Measurements from ENCODE around the gene CPTP.
A peak's percentile ranks its signal among the peaks of the same experiment; 100 is the strongest.

CPTP gene

GRCh38 chr1:1371364-1371745 is 46.8 kb downstream of the CPTP start:
- Histone ChIP-seq H3K27me3 (ENCODE audit: low read length) (no peaks in the 10 kb centered on the region), H3K79me2 (ENCODE audit: insufficient read depth, low read length) (peaks cover 18% of the 10 kb centered on the region), H3K4me2 (ENCODE audit: low read depth, low read length, poor library complexity, severe bottlenecking) (no peak overlapping the region), H3K9me3 (ENCODE audit: insufficient read depth, low read length) (peaks cover 11% of the 10 kb centered on the region; the same call in 1 of the 2 replicates), H4K20me1 (ENCODE audit: low read depth, low read length) (no peaks in the 10 kb centered on the region), H3K36me3 (ENCODE audit: low read length) (no peaks in the 10 kb centered on the region), H3K4me3 (ENCODE audit: insufficient read depth, low read length, poor library complexity, severe bottlenecking) (no peak overlapping the region), H2AFZ (ENCODE audit: low read depth, low read length, severe bottlenecking) (no peak overlapping the region), H3K9me2 (replicated peaks; ENCODE audit: insufficient read depth, low read length) (no peaks in the 10 kb centered on the region), H3K27ac (ENCODE audit: low read depth, low read length) (no peak overlapping the region), H3F3A (ENCODE audit: insufficient read depth) (peaks cover 7% of the 10 kb centered on the region), H3K9ac (ENCODE audit: low read length) (no peak overlapping the region)
- TF ChIP-seq CTCF (IDR thresholded peaks at IDR 0.05; ENCODE audit: insufficient read depth, low read length, poor library complexity, severe bottlenecking): no peak
- TF ChIP-seq EZH2phosphoT487 (conservative IDR thresholded peaks at IDR 0.05; ENCODE audit: low read length): no peak

GRCh38 chr1:1371746-1372711 is 47.4 kb downstream of the CPTP start:
- H3K9ac ChIP-seq (ENCODE audit: low read length): no peak overlapping the region
- peaks cover 14% of the 10 kb centered on the region for H3F3A ChIP-seq (ENCODE audit: insufficient read depth)
- peaks cover 4% of the 10 kb centered on the region; the same call in 1 of the 2 replicates for H3K9me3 ChIP-seq (ENCODE audit: insufficient read depth, low read length)
- no peak overlapping the region for H3K27ac ChIP-seq (ENCODE audit: low read depth, low read length)
- no peak overlapping the region for H3K4me3 ChIP-seq (ENCODE audit: insufficient read depth, low read length, poor library complexity, severe bottlenecking)
- peaks cover 18% of the 10 kb centered on the region for H3K79me2 ChIP-seq (ENCODE audit: insufficient read depth, low read length)
- TF ChIP-seq EZH2phosphoT487 (conservative IDR thresholded peaks at IDR 0.05; ENCODE audit: low read length): no peak
- peak; percentile 96 for TF ChIP-seq CTCF (IDR thresholded peaks at IDR 0.05; ENCODE audit: insufficient read depth, low read length, poor library complexity, severe bottlenecking)
- H3K36me3 ChIP-seq (ENCODE audit: low read length): no peaks in the 10 kb centered on the region
- H4K20me1 ChIP-seq (ENCODE audit: low read depth, low read length): no peaks in the 10 kb centered on the region
- H2AFZ ChIP-seq (ENCODE audit: low read depth, low read length, severe bottlenecking): no peak overlapping the region
- no peaks in the 10 kb centered on the region for H3K27me3 ChIP-seq (ENCODE audit: low read length)
- peak overlapping the region; percentile 21 for H3K4me2 ChIP-seq (ENCODE audit: low read depth, low read length, poor library complexity, severe bottlenecking)
- H3K9me2 ChIP-seq (replicated peaks; ENCODE audit: insufficient read depth, low read length): no peaks in the 10 kb centered on the region

GRCh38 chr1:1373051-1373814 is 48.6 kb downstream of the CPTP start:
- H3K79me2 ChIP-seq (ENCODE audit: insufficient read depth, low read length): peaks cover 18% of the 10 kb centered on the region
- no peaks in the 10 kb centered on the region for H3K9me3 ChIP-seq (ENCODE audit: insufficient read depth, low read length)
- no peaks in the 10 kb centered on the region for H3K27me3 ChIP-seq (ENCODE audit: low read length)
- no peaks in the 10 kb centered on the region for H4K20me1 ChIP-seq (ENCODE audit: low read depth, low read length)
- no peak overlapping the region for H3K4me3 ChIP-seq (ENCODE audit: insufficient read depth, low read length, poor library complexity, severe bottlenecking)
- no peak overlapping the region for H3K9ac ChIP-seq (ENCODE audit: low read length)
- H3F3A ChIP-seq (ENCODE audit: insufficient read depth): peaks cover 19% of the 10 kb centered on the region
- H2AFZ ChIP-seq (ENCODE audit: low read depth, low read length, severe bottlenecking): no peak overlapping the region
- no peaks in the 10 kb centered on the region for H3K9me2 ChIP-seq (replicated peaks; ENCODE audit: insufficient read depth, low read length)
- no peak overlapping the region for H3K27ac ChIP-seq (ENCODE audit: low read depth, low read length)
- no peak for TF ChIP-seq CTCF (IDR thresholded peaks at IDR 0.05; ENCODE audit: insufficient read depth, low read length, poor library complexity, severe bottlenecking)
- TF ChIP-seq EZH2phosphoT487 (conservative IDR thresholded peaks at IDR 0.05; ENCODE audit: low read length): no peak
- H3K4me2 ChIP-seq (ENCODE audit: low read depth, low read length, poor library complexity, severe bottlenecking): no peak overlapping the region
- no peaks in the 10 kb centered on the region for H3K36me3 ChIP-seq (ENCODE audit: low read length)
